ENCODE data around the gene DIPK1A.

DNA sequence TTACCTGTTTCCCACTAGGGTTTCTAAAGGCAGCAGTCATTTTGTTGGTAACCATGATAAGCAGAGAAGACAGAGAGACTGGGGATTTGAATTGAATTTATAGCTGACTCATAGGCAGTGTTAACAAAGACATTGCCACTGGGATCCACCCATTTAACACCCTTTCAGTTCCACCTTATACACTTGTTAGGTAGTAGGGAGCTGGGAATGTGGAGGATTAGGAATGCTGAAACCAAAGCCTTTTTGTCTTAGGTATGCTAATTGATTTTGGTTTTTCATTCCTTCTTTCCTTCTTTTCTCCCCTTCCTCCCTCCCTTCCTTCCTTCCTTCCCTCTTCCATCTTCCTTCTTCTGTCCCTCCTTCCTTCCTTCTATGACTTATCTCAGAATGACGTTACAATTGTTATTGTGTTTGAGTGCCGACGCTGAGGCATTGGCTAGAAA, 168.9 kb downstream of the DIPK1A start:
- no peak for TF ChIP-seq EZH2phosphoT487 (IDR thresholded peaks at IDR 0.05)
- TF ChIP-seq CTCF (IDR thresholded peaks at IDR 0.05): no peak
- no peak for TF ChIP-seq EZH2 (IDR thresholded peaks at IDR 0.05)

Data from neural progenitor cell (in vitro differentiated cells).